A673 (cell line): ENCODE data around the gene CDT1.

Source experiments
- CTCF ChIP-seq: fragments of 300-800, 200-600 bp; sonication (generic); conservative IDR thresholded peaks from 2 replicates; pipeline ENCODE4 v1.5.1; 2017; ENCODE audit warnings: low read depth, mild to moderate bottlenecking, antibody characterized with exemption, low read length, moderate library complexity, mixed read lengths
- EZH2 ChIP-seq: fragments of 200-600 bp; sonication (generic); IDR thresholded peaks from 2 replicates; pipeline ENCODE4 v1.6.1; 2017; ENCODE audit warnings: borderline replicate concordance, low read depth, mild to moderate bottlenecking, mixed read lengths, antibody characterized with exemption, low read length; ENCODE audit not compliant: poor library complexity, severe bottlenecking

GRCh38 chr16:88762258-88762870, 41.2 kb upstream of the CDT1 start:
- TF ChIP-seq CTCF (no peak), EZH2 (no peak)
